Gastrocnemius medialis (tissue), 4 donors: ENCODE results near the gene ASZ1. TPM values are rescaled to one million over a fixed set of nuclear protein-coding genes. Genes with fewer than 3 reads are reported as not detected.

ENCODE experiments used
- ATAC-seq, 2 donors: fragments of 150-250 bp; one replicate each; pipeline ENCODE4 v1.9.1; 2016
- DNase-seq, 2 donors: peaks; one replicate each; pipeline ENCODE4 v3.0.0-alpha.2; 2019
- H3K27ac ChIP-seq, 4 donors: fragments of 200-600 bp; sonication (generic); 1 replicate in 1 of 4; 2 replicates in 3 of 4; pipeline ENCODE4 v1.5.1; 2016 to 2018; ENCODE audit warnings: mild to moderate bottlenecking in 2 of 4, moderate library complexity in 1 of 4
- H3K27me3 ChIP-seq, 3 donors: fragments of 200-600 bp; sonication (generic) in 2 of 3; 1 replicate in 1 of 3; 2 replicates in 2 of 3; pipeline versions ENCODE4 v1.5.1 to v1.6.0; 2016 to 2019; ENCODE audit warnings: mild to moderate bottlenecking in 1 of 3, moderate library complexity in 1 of 3
- H3K36me3 ChIP-seq, 2 donors: fragments of 200-600 bp; sonication (generic) in 1 of 2; one replicate each; pipeline ENCODE4 v1.5.1; 2017 to 2018
- H3K4me1 ChIP-seq, 2 donors: fragments of 200-600 bp; sonication (generic) in 1 of 2; one replicate each; pipeline ENCODE4 v1.5.1; 2016 to 2017; ENCODE audit warnings: mild to moderate bottlenecking in 2 of 2
- H3K4me3 ChIP-seq, 4 donors: fragments of 200-600 bp; sonication (generic) in 3 of 4; 1 replicate in 1 of 4; 2 replicates in 3 of 4; pipeline ENCODE4 v1.5.1; 2016 to 2019; ENCODE audit warnings: mild to moderate bottlenecking in 2 of 4
- H3K9me3 ChIP-seq, 3 donors: fragments of 200-600 bp; sonication (generic) in 2 of 3; 1 replicate in 1 of 3; 2 replicates in 2 of 3; pipeline ENCODE4 v1.5.1; 2016 to 2019
- POLR2A ChIP-seq, 2 donors: fragments of 450-650 bp; IDR thresholded peaks; one replicate each; pipeline ENCODE4 v1.6.1; 2017; ENCODE audit warnings: antibody characterized with exemption in 2 of 2, mild to moderate bottlenecking in 2 of 2, moderate library complexity in 2 of 2
- in situ Hi-C, 4 donors: fragments of 200-750 bp; cut with MboI; loops; one replicate each; pipeline versions ENCODE4 v1.15.0 to v1.8.0; 2017; ENCODE audit warnings: low sequenced_read_pairs in 4 of 4
- intact Hi-C: fragments of 100-400 bp; cut with DNase I; formaldehyde crosslinking; loops from one replicate; pipeline ENCODE4 v1.15.1; 2023; ENCODE audit warnings: low total_unique reads
- total RNA-seq, 4 donors: library from RNA; depleted of rRNA; stranded (reverse); fragments of >200 nt; gene quantifications; one replicate each; pipeline versions ENCODE4 v1.1.0 to v1.2.3, GENCODE V29; 2016
- TF ChIP-seq, protein P1 (sequence below), 5 experiments: fragments of 450-650 bp in 3 of 5; fragments of 200-600 bp in 2 of 5; sonication (generic) in 2 of 5; IDR thresholded peaks in 4 of 5; conservative IDR thresholded peaks in 1 of 5; 1 replicate in 4 of 5; 2 replicates in 1 of 5; pipeline ENCODE4 v1.5.1; 2016 to 2019; ENCODE audit warnings: antibody characterized with exemption in 5 of 5, mild to moderate bottlenecking in 3 of 5, moderate library complexity in 3 of 5

The ASZ1 gene
- total RNA-seq, 4 donors from 2014 or later = not detected

DNA sequence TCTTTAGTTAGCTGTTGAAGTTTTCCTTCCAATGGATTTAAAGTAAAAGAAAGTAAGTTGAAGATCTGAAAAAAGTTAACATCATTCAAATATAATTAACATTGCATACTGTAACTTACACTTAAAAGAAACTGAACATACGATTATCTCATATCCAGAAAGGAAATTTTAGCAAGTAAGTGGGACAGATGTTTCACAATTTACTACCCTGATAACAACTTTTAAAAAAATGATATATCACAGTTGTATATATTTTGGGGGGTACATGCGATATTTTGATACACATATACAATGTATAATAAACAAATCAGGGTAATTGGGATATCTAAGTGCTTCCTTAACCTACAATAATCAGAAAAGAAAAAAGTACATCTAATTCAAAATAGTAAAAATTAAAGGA is 44.2 kb downstream of the ASZ1 start:
- H3K36me3 ChIP-seq = no peaks in the 10 kb centered on the region
- H3K27ac ChIP-seq = no peak overlapping the region
- no peak for ATAC-seq
- TF ChIP-seq, protein P1, sequence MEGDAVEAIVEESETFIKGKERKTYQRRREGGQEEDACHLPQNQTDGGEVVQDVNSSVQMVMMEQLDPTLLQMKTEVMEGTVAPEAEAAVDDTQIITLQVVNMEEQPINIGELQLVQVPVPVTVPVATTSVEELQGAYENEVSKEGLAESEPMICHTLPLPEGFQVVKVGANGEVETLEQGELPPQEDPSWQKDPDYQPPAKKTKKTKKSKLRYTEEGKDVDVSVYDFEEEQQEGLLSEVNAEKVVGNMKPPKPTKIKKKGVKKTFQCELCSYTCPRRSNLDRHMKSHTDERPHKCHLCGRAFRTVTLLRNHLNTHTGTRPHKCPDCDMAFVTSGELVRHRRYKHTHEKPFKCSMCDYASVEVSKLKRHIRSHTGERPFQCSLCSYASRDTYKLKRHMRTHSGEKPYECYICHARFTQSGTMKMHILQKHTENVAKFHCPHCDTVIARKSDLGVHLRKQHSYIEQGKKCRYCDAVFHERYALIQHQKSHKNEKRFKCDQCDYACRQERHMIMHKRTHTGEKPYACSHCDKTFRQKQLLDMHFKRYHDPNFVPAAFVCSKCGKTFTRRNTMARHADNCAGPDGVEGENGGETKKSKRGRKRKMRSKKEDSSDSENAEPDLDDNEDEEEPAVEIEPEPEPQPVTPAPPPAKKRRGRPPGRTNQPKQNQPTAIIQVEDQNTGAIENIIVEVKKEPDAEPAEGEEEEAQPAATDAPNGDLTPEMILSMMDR (IDR thresholded peaks at IDR 0.05 in 4 of 5, conservative IDR thresholded peaks at IDR 0.05 in 1 of 5) = no peak
- TF ChIP-seq POLR2A (IDR thresholded peaks at IDR 0.05) = no peak
- no peaks in the 10 kb centered on the region for H3K27me3 ChIP-seq
- no peaks in the 10 kb centered on the region for H3K4me1 ChIP-seq
- intact Hi-C loops (no loop called here), in situ Hi-C loops (no loop called here)
- DNase-seq = no peak
- H3K4me3 ChIP-seq = no peak overlapping the region
- no peaks in the 10 kb centered on the region for H3K9me3 ChIP-seq

DNA sequence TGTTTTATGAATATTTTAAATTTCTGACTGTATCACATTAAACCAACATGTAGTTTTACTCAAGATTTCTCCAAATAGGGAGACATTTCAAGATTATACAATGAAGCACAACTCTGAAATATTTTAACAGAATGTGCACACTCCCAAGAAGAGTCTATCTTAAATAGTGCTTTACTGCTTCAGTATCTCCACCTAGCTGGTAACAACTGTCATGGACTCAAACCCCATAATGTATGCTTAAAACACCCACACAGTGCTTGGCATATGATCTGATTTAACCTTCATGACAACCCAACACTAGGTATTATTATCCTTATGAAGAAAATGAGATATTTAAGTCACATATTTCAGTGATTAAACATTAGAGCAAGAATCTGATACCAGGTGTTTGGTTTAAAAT is 45.9 kb downstream of the ASZ1 start:
- DNase-seq (no peak), ATAC-seq (no peak)
- no peaks in the 10 kb centered on the region for H3K27me3 ChIP-seq
- H3K4me1 ChIP-seq = no peaks in the 10 kb centered on the region
- in situ Hi-C loops (no loop called here), intact Hi-C loops (no loop called here)
- TF ChIP-seq, protein P1 (IDR thresholded peaks at IDR 0.05 in 4 of 5, conservative IDR thresholded peaks at IDR 0.05 in 1 of 5) = no peak
- no peak for TF ChIP-seq POLR2A (IDR thresholded peaks at IDR 0.05)
- no peaks in the 10 kb centered on the region for H3K9me3 ChIP-seq
- no peaks in the 10 kb centered on the region for H3K36me3 ChIP-seq
- no peak overlapping the region for H3K4me3 ChIP-seq
- no peak overlapping the region for H3K27ac ChIP-seq

DNA sequence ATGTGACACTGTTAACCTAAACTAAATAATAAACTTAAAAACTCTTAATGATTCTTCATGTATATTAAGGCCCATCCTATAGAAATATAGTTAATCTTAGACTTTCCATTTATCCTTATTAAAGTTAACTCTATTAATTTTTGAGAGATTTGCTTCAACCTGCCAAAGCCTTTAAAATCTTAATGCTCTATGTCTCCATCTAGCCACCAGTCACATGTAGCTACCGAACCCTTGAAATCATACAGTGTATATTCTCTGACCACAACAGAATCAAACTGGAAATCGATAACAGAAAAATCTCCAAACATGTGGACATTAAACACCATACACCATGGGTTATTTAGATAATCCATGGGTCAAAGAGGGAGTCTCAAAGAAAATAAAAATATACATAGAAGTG is 51.9 kb downstream of the ASZ1 start:
- H3K4me1 ChIP-seq = no peaks in the 10 kb centered on the region
- DNase-seq (no peak), ATAC-seq (no peak)
- no peaks in the 10 kb centered on the region for H3K27me3 ChIP-seq
- in situ Hi-C loops (no loop called here), intact Hi-C loops (no loop called here)
- no peaks in the 10 kb centered on the region for H3K9me3 ChIP-seq
- TF ChIP-seq POLR2A (IDR thresholded peaks at IDR 0.05) = no peak
- no peak overlapping the region for H3K27ac ChIP-seq
- no peaks in the 10 kb centered on the region for H3K36me3 ChIP-seq
- no peak overlapping the region for H3K4me3 ChIP-seq

DNA sequence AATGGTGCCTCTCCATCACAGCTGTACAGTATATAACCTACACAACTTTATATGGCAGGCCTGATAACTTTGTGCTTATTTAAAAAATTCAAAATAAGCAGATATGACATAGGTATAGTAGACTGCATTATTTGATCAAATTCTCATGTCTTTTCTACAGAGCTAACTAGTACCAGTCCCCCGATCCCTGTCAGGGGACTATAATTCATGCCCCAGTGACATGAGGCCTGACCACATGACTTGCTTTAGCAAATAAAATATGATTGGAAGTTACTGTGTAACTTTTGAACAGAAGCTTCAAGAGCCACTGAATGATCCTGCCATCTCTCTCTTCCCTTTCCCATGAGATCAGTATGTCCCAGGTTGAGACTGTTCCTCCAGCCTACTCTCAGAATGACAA is 55.2 kb downstream of the ASZ1 start:
- Histone ChIP-seq H3K4me3 (no peak overlapping the region), H3K27me3 (no peaks in the 10 kb centered on the region), H3K9me3 (no peaks in the 10 kb centered on the region), H3K36me3 (no peaks in the 10 kb centered on the region), H3K4me1 (no peaks in the 10 kb centered on the region), H3K27ac (no peak overlapping the region)
- DNase-seq (no peak), ATAC-seq (no peak)
- in situ Hi-C loops = no loop called here
- TF ChIP-seq POLR2A (IDR thresholded peaks at IDR 0.05) = no peak
- TF ChIP-seq, protein P1 (IDR thresholded peaks at IDR 0.05 in 4 of 5, conservative IDR thresholded peaks at IDR 0.05 in 1 of 5) = no peak
- intact Hi-C loops = no loop called here

DNA sequence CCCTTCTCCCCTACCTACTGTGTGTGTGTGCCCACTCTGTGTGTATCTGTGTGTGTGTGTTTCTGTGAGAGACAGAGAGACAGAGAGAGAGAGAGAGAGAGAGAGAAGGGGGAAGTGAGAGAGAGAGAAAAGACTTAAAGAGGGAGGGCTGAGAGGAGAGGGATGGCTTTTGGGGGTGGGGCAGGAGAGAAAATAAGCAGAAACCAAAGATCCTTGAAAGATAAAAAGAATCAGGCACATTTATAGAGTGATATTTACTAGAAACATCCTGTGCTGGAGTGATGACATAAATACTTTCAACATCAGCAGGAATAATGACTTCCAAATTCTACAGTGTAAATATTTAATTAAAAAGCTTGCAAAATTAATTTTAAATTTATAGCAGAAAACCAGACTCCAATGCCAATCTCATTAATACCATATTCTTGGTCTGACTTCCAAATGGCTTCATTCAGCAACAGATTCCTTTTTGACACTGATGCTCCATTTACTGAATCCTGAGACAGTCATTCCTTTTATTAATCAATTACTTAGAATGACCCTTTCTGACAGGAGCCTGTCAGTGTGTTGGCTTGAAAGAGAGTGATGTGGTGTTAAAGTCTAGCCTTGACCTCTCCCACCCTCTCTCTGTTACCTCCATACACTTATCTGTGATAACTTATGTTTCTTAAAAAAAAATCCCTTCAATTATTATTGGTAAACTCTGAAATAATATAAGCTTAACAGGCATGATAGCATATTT is 62.8 kb downstream of the ASZ1 start:
- no peaks in the 10 kb centered on the region for H3K36me3 ChIP-seq
- no peak for TF ChIP-seq POLR2A (IDR thresholded peaks at IDR 0.05)
- TF ChIP-seq, protein P1 (IDR thresholded peaks at IDR 0.05 in 4 of 5, conservative IDR thresholded peaks at IDR 0.05 in 1 of 5) = no peak
- no peaks in the 10 kb centered on the region for H3K4me1 ChIP-seq
- no peak overlapping the region for H3K27ac ChIP-seq
- no peak overlapping the region for H3K4me3 ChIP-seq
- no peaks in the 10 kb centered on the region for H3K27me3 ChIP-seq
- H3K9me3 ChIP-seq = no peaks in the 10 kb centered on the region
- DNase-seq (no peak), ATAC-seq (no peak)
- in situ Hi-C loops (no loop called here), intact Hi-C loops (no loop called here)
